Activated CD8-positive, alpha-beta T cell treated with anti-CD3 and anti-CD28 coated beads for 36 hours (primary cell): Measurements from ENCODE around the gene DUSP5. TPM values are rescaled to one million over a fixed set of nuclear protein-coding genes. Genes with fewer than 3 reads are reported as not detected.

Source experiments
- ATAC-seq: fragments of 200-7000 bp; cut with Tn5 transposase; one replicate; pipeline ENCODE4 v1.10.0; 2021; ENCODE audit warnings: mild to moderate bottlenecking, moderate library complexity
- CTCF ChIA-PET: fragments of 350-600 bp; sonication (Branson Sonifier 250); formaldehyde crosslinking; loops from one replicate; lab custom pipeline; 2021; ENCODE audit warnings: antibody characterized with exemption; lab: Charles Lee
- POLR2A ChIA-PET: fragments of 350-600 bp; sonication (Branson Sonifier 250); formaldehyde crosslinking; loops from one replicate; lab custom pipeline; 2021; ENCODE audit warnings: antibody characterized with exemption; lab: Charles Lee
- DNase-seq: peaks from one replicate; pipeline ENCODE4 v3.0.0-alpha.2; 2020
- H3K27ac Mint-ChIP-seq: one replicate; pipeline ENCODE4 v1.8.0; 2021; ENCODE audit warnings: mild to moderate bottlenecking, mixed read lengths
- H3K27me3 Mint-ChIP-seq: one replicate; pipeline ENCODE4 v1.8.0; 2021; ENCODE audit warnings: mixed read lengths
- H3K36me3 Mint-ChIP-seq: one replicate; pipeline ENCODE4 v1.8.0; 2021; ENCODE audit warnings: low read depth, mixed read lengths
- H3K4me1 Mint-ChIP-seq: one replicate; pipeline ENCODE4 v1.8.0; 2021; ENCODE audit warnings: low read depth, mixed read lengths
- H3K4me3 Mint-ChIP-seq: one replicate; pipeline ENCODE4 v1.8.0; 2021; ENCODE audit warnings: mild to moderate bottlenecking, moderate library complexity, mixed read lengths
- H3K9me3 Mint-ChIP-seq: one replicate; pipeline ENCODE4 v1.8.0; 2021; ENCODE audit warnings: mixed read lengths
- intact Hi-C: fragments of 100-400 bp; cut with micrococcal nuclease; formaldehyde crosslinking; loops from one replicate; pipeline ENCODE4 v1.10.0; 2022
- total RNA-seq, 2 experiments: library from RNA; stranded (reverse); gene quantifications; one replicate each; pipeline ENCODE4 v1.2.3, GENCODE V29; 2021
- TF ChIP-seq, protein P1 (sequence below): fragments of 200-600 bp; IDR thresholded peaks from one replicate; pipeline ENCODE4 v1.8.0; 2022; ENCODE audit warnings: antibody characterized with exemption, mild to moderate bottlenecking

The DUSP5 gene
- total RNA-seq, 2 experiments from 2014 or later: 49.4 to 50.8 TPM

DNA sequence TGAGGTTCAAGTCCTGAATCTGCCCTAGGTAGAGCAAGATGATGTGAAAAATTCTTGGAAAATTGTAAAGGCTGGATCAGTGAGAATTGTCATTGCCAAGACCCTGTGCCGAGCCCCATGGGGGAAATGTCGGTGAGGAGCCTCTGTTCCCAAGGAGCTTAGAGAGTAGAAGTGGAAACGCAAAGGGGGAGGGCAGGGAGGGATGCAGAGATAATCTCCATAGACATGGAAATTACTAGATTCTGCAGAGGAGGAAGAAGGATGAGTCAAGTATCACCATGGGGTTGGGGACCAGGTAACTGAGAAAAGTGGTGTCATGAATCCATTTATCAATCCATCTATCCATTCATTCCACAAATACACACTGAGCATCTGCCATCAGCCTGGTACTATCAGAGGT, 26.0 kb downstream of the DUSP5 start:
- ChIA-PET POLR2A (no interaction called here), CTCF (interaction anchor here (1.2 kb wide), 1 partner anchor 23 kb away, joined by 3 read pairs; no protein-coding TSS in a partner anchor)
- TF ChIP-seq, protein P1, sequence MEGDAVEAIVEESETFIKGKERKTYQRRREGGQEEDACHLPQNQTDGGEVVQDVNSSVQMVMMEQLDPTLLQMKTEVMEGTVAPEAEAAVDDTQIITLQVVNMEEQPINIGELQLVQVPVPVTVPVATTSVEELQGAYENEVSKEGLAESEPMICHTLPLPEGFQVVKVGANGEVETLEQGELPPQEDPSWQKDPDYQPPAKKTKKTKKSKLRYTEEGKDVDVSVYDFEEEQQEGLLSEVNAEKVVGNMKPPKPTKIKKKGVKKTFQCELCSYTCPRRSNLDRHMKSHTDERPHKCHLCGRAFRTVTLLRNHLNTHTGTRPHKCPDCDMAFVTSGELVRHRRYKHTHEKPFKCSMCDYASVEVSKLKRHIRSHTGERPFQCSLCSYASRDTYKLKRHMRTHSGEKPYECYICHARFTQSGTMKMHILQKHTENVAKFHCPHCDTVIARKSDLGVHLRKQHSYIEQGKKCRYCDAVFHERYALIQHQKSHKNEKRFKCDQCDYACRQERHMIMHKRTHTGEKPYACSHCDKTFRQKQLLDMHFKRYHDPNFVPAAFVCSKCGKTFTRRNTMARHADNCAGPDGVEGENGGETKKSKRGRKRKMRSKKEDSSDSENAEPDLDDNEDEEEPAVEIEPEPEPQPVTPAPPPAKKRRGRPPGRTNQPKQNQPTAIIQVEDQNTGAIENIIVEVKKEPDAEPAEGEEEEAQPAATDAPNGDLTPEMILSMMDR: no peak
- no peak overlapping the region for H3K27ac Mint-ChIP-seq
- H3K36me3 Mint-ChIP-seq: peaks cover 4% of the 10 kb centered on the region
- H3K9me3 Mint-ChIP-seq: no peaks in the 10 kb centered on the region
- peaks cover 52% of the 10 kb centered on the region for H3K4me1 Mint-ChIP-seq
- H3K27me3 Mint-ChIP-seq: no peaks in the 10 kb centered on the region
- H3K4me3 Mint-ChIP-seq: no peak overlapping the region
- ATAC-seq (no peak), DNase-seq (no peak)
- intact Hi-C loops: no loop called here

DNA sequence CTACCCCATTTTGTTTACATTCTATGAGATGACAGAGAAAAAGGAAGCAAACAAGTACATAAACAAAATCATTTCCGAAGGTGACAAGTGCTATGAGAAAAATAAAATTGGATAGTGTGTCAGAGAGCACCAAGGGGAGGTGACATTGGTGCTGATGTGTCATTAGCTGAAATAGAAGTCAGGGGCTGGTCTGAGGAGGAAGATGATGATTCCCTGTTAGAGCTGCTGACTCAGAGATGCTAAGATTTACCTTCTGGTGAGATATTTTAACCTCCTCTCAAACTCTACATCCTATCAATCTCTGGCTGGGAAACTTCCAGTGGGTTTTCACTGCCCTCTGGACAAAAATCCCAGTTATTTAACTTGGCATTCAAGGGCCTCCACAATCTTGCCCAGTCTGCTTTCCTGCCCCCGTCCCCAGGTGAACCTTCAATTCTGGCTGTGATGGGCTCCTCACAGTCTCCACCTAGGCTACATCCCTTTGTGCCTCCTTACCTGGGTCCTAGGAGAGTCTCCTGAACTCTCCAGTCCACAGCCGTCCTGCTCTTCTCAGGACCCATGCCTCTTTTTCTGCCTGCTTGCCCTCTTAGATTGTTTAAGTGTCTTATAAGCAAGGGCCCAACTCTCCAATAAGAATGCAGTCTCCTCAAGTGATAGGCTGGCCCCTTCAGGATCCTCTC, 26.6 kb downstream of the DUSP5 start:
- no peak for ATAC-seq
- no peak overlapping the region for H3K27ac Mint-ChIP-seq
- H3K4me1 Mint-ChIP-seq: peaks cover 58% of the 10 kb centered on the region
- TF ChIP-seq, protein P1: no peak
- H3K4me3 Mint-ChIP-seq: no peak overlapping the region
- no peaks in the 10 kb centered on the region for H3K9me3 Mint-ChIP-seq
- peaks cover 2% of the 10 kb centered on the region for H3K36me3 Mint-ChIP-seq
- no peak for DNase-seq
- intact Hi-C loops: no loop called here
- CTCF ChIA-PET: interaction anchor here (1.2 kb wide), 1 partner anchor 22 kb away, joined by 3 read pairs; no protein-coding TSS in a partner anchor
- H3K27me3 Mint-ChIP-seq: no peaks in the 10 kb centered on the region
- POLR2A ChIA-PET: no interaction called here

DNA sequence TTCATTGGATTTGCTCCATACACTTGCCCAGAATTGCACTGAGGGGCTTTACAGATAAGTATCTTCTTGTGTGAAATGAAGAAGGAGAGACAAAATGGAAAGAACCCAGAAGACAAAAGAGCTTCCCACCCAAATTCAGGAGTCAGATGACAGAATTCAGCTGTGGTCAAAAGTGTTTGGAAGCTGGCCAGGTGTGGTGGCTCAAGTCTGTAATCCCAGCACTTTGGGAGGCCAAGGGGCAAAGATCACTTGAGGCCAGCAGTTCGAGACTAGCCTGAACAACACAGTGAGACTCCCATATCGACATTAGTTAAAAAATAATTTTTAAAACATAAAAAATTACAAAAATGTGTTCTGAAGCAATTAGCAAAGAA, 27.1 kb downstream of the DUSP5 start:
- H3K27ac Mint-ChIP-seq: no peak overlapping the region
- no peak overlapping the region for H3K4me3 Mint-ChIP-seq
- CTCF ChIA-PET: interaction anchor here (1.2 kb wide), 1 partner anchor 22 kb away, joined by 3 read pairs; no protein-coding TSS in a partner anchor
- DNase-seq: no peak
- H3K4me1 Mint-ChIP-seq: peaks cover 63% of the 10 kb centered on the region
- H3K9me3 Mint-ChIP-seq: no peaks in the 10 kb centered on the region
- intact Hi-C loops: no loop called here
- POLR2A ChIA-PET: no interaction called here
- no peaks in the 10 kb centered on the region for H3K27me3 Mint-ChIP-seq
- TF ChIP-seq, protein P1: no peak
- no peak for ATAC-seq
- H3K36me3 Mint-ChIP-seq: peaks cover 2% of the 10 kb centered on the region

DNA sequence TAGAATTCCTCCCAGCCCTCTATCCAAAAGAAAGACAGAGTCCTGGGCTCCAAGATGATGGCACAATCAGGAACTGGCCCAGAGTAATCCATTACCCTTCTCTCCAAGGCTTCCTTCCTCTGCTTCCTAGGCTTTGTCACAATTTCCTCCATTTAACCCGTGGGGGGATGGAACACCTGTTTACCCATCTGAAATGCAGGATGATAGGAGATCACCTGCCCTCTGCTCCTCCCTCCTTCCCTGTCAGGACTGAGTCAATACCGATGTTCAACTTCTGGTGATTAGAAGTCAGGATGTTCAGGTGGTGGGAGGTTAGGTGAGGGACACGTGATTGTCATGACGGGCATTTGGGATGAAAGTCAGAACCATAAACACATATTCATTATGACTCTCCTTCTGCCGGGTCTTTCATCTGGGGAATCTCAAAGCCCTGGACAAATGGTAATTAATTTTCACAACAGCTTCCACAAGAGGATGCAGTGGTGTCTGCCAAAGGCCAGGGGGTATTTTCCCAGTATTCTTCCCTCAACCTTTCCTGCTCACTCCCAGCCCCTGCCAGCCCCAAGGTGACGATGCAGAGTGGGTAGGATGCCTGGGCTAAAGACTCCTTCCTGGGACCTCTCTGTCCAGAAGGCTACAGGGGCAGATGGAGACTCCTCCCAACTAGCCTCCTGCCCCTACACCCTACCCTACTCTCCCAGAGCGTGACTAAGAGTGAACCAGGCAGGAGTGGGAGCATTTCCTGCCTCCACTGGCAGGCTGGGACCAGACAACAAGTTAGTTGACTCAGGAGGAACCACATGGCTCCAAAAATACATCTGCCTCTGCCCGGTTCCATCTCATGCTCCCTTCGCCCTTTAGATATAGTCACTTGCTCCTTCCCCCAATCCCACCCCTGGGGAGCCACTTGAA, 27.9 kb downstream of the DUSP5 start:
- TF ChIP-seq, protein P1: no peak

More for the DNA sequence above, 27.9 kb downstream of the DUSP5 start:
- intact Hi-C loops: no loop called here
- H3K27ac Mint-ChIP-seq: no peak overlapping the region
- CTCF ChIA-PET: no interaction called here
- H3K36me3 Mint-ChIP-seq: peaks cover 2% of the 10 kb centered on the region
- ATAC-seq (no peak), DNase-seq (no peak)
- no peaks in the 10 kb centered on the region for H3K9me3 Mint-ChIP-seq
- peaks cover 68% of the 10 kb centered on the region for H3K4me1 Mint-ChIP-seq
- H3K4me3 Mint-ChIP-seq: no peak overlapping the region
- POLR2A ChIA-PET: no interaction called here
- no peaks in the 10 kb centered on the region for H3K27me3 Mint-ChIP-seq
